A549 (cell line): Measurements from ENCODE around the gene YBX1. TPM values are rescaled to one million over a fixed set of nuclear protein-coding genes. Genes with fewer than 3 reads are reported as not detected.
A peak's percentile ranks its signal among the peaks of the same experiment; 100 is the strongest.

Experiments
- ATAC-seq, 2 experiments: fragments of 200-7000 bp in 1 of 2; fragments of >200 bp in 1 of 2; cut with Nextera tagmentation in 1 of 2; cut with Tn5 transposase in 1 of 2; 3 replicates each; pipeline versions ENCODE4 v1.8.0 to v1.9.1; 2018 to 2020; ENCODE audit warnings: mild to moderate bottlenecking in 1 of 2, moderate library complexity in 1 of 2
- CTCF ChIA-PET: fragments of 300-600 bp; sonication (Branson Sonifier 250); formaldehyde crosslinking; extraction: SDS; loops from one replicate; lab custom pipeline; 2021; ENCODE audit warnings: antibody characterized with exemption, inconsistent platforms; lab: Yijun Ruan, JAX
- POLR2A ChIA-PET: fragments of 350-600 bp; formaldehyde crosslinking; extraction: SDS; loops from one replicate; lab custom pipeline; 2021; ENCODE audit warnings: antibody characterized with exemption, inconsistent platforms; lab: Yijun Ruan, JAX
- DNase-seq, 2 experiments: peaks; one replicate each; pipeline versions ENCODE4 v3.0.0 to v3.0.0-alpha.2; 2011 to 2016; ENCODE audit warnings: low read depth in 1 of 2, low spot score in 1 of 2
- FAIRE-seq: peaks from 2 replicates; lab custom pipeline; 2011; peaks lifted over from hg19 to GRCh38; lab: Jason Lieb, UNC
- H3K27ac ChIP-seq, 2 experiments: fragments of >200 bp; sonication (Bioruptor Twin); formaldehyde crosslinking; 3 replicates each; pipeline ENCODE4 v1.5.1; 2016 to 2017
- H3K4me1 ChIP-seq: fragments of >200 bp; sonication (Bioruptor Twin); formaldehyde crosslinking; 3 replicates; pipeline ENCODE4 v1.6.1; 2016
- H3K4me2 ChIP-seq: fragments of >200 bp; sonication (Bioruptor Twin); formaldehyde crosslinking; 3 replicates; pipeline ENCODE4 v1.6.1; 2016
- H3K4me3 ChIP-seq: fragments of >200 bp; sonication (Bioruptor Twin); formaldehyde crosslinking; 3 replicates; pipeline ENCODE4 v1.5.1; 2016
- H3K9me3 ChIP-seq: fragments of >200 bp; sonication (Bioruptor Twin); formaldehyde crosslinking; 3 replicates; pipeline ENCODE4 v1.6.1; 2016
- BCL3 ChIP-seq: fragments of >200 bp; sonication (Bioruptor Twin); formaldehyde crosslinking; IDR thresholded peaks from 3 replicates; pipeline ENCODE4 v1.6.1; 2016
- BHLHE40 ChIP-seq: IDR thresholded peaks from 2 replicates; pipeline ENCODE4 v1.6.1; 2012; ENCODE audit warnings: low read depth, low read length, inconsistent platforms
- CBX2 ChIP-seq: fragments of 200-600 bp; sonication (generic); IDR thresholded peaks from 2 replicates; pipeline ENCODE4 v1.6.1; 2016; ENCODE audit warnings: low read depth, mild to moderate bottlenecking, borderline replicate concordance
- CEBPB ChIP-seq, 2 experiments: fragments of >200 bp in 1 of 2; sonication (Bioruptor Twin) in 1 of 2; formaldehyde crosslinking in 1 of 2; IDR thresholded peaks; 2 replicates each; pipeline ENCODE4 v1.6.1; 2012 to 2016
- CHD2 ChIP-seq: fragments of 150-350 bp; IDR thresholded peaks from 2 replicates; pipeline ENCODE4 v1.6.1; 2014; ENCODE audit warnings: low read length; ENCODE audit not compliant: partially characterized antibody
- HOXA7 ChIP-seq: fragments of 250-450 bp; sonication (Bioruptor Pico); IDR thresholded peaks from 2 replicates; pipeline ENCODE4 v1.5.0; 2020; ENCODE audit warnings: mild to moderate bottlenecking, moderate library complexity
- HOXB5 ChIP-seq: fragments of 250-450 bp; sonication (Bioruptor Pico); IDR thresholded peaks from 2 replicates; pipeline ENCODE4 v1.5.0; 2020; ENCODE audit warnings: mild to moderate bottlenecking, moderate library complexity
- JUN ChIP-seq, 2 experiments: fragments of >200 bp; sonication (Bioruptor Twin); formaldehyde crosslinking; IDR thresholded peaks; 2 replicates in 1 of 2; 3 replicates in 1 of 2; pipeline ENCODE4 v1.6.1; 2016 to 2017
- JUNB ChIP-seq: fragments of >200 bp; sonication (Bioruptor Twin); formaldehyde crosslinking; IDR thresholded peaks from 2 replicates; pipeline ENCODE4 v1.6.1; 2016
- MAFK ChIP-seq: fragments of 450-650 bp; IDR thresholded peaks from 2 replicates; pipeline ENCODE4 v1.6.1; 2014; ENCODE audit not compliant: partially characterized antibody
- MYC ChIP-seq: IDR thresholded peaks from 2 replicates; pipeline ENCODE4 v1.6.1; 2012; ENCODE audit warnings: mild to moderate bottlenecking, inconsistent platforms, low read length, improper control_type of control experiment, borderline replicate concordance
- PBX3 ChIP-seq: IDR thresholded peaks from 2 replicates; pipeline ENCODE4 v1.6.1; 2012
- PHF8 ChIP-seq: fragments of 200-600 bp; sonication (generic); IDR thresholded peaks from 2 replicates; pipeline ENCODE4 v1.6.1; 2016; ENCODE audit warnings: low read depth, mild to moderate bottlenecking, antibody characterized with exemption, moderate library complexity, borderline replicate concordance
- POLR2A ChIP-seq: IDR thresholded peaks from 2 replicates; pipeline ENCODE4 v1.6.1; 2012; ENCODE audit warnings: mild to moderate bottlenecking, low read length
- ZC3H11A ChIP-seq: fragments of 450-650 bp; IDR thresholded peaks from 2 replicates; pipeline ENCODE4 v1.6.1; 2014; ENCODE audit warnings: antibody characterized with exemption, mild to moderate bottlenecking
- ZNF302 ChIP-seq: fragments of 250-450 bp; sonication (Bioruptor Pico); IDR thresholded peaks from 2 replicates; pipeline ENCODE4 v1.9.0; 2021; ENCODE audit warnings: inconsistent platforms, mild to moderate bottlenecking, moderate library complexity
- WGBS: methylation state at CpG from one replicate; pipeline ENCODE4 v1.1.6; 2017; ENCODE audit errors: missing lambda C conversion rate; 5-methylcytosine and 5-hydroxymethylcytosine counted together
- polyA minus RNA-seq: library from RNA; depleted of rRNA, polyadenylated mRNA; stranded (reverse); fragments of >200 nt; gene quantifications from 2 replicates; pipeline ENCODE4 v1.2.3, GENCODE V29; 2011; rRNA and poly(A)+ RNA removed
- polyA plus RNA-seq, 4 experiments: library from polyadenylated mRNA; depleted of rRNA in 3 of 4; stranded (reverse); fragments of >200 nt; fragmentation: RNase III in 1 of 4; extraction: RNeasy Plus Mini Kit Qiagen cat#74134 plus additional on column Dnase treatment in 1 of 4; gene quantifications; 2 replicates in 3 of 4; 3 replicates in 1 of 4; pipeline ENCODE4 v1.2.3, GENCODE V29; 2011 to 2017
- TF ChIP-seq, protein P1 (sequence below): fragments of 250-450 bp; sonication (Bioruptor Pico); IDR thresholded peaks from 2 replicates; pipeline ENCODE4 v1.5.0; 2021; ENCODE audit warnings: mild to moderate bottlenecking, moderate library complexity, borderline replicate concordance
- TF ChIP-seq, protein P2 (sequence below): fragments of 450-650 bp; IDR thresholded peaks from 2 replicates; pipeline ENCODE4 v1.6.1; 2014; ENCODE audit warnings: antibody characterized with exemption
- TF ChIP-seq, protein P3 (sequence below): IDR thresholded peaks from 2 replicates; pipeline ENCODE4 v1.6.1; 2012
- TF ChIP-seq, protein P4 (sequence below): IDR thresholded peaks from 2 replicates; pipeline ENCODE4 v1.6.1; 2012; ENCODE audit warnings: low read depth, borderline replicate concordance

The YBX1 gene
- polyA plus RNA-seq (2011; rRNA removed) (345 and 488 TPM in 2 replicates), polyA plus RNA-seq (2017; fragmentation: RNase III; extraction: RNeasy Plus Mini Kit Qiagen cat#74134 plus additional on column Dnase treatment) (715 to 747 TPM (median 742 TPM) in 3 replicates), polyA minus RNA-seq (190 and 208 TPM in 2 replicates)
- polyA plus RNA-seq (2012; cell fraction: cytosol; rRNA removed) = 509 and 679 TPM in 2 replicates
- polyA plus RNA-seq (2012; cell fraction: nucleus; rRNA removed) = 213 and 229 TPM in 2 replicates

DNA sequence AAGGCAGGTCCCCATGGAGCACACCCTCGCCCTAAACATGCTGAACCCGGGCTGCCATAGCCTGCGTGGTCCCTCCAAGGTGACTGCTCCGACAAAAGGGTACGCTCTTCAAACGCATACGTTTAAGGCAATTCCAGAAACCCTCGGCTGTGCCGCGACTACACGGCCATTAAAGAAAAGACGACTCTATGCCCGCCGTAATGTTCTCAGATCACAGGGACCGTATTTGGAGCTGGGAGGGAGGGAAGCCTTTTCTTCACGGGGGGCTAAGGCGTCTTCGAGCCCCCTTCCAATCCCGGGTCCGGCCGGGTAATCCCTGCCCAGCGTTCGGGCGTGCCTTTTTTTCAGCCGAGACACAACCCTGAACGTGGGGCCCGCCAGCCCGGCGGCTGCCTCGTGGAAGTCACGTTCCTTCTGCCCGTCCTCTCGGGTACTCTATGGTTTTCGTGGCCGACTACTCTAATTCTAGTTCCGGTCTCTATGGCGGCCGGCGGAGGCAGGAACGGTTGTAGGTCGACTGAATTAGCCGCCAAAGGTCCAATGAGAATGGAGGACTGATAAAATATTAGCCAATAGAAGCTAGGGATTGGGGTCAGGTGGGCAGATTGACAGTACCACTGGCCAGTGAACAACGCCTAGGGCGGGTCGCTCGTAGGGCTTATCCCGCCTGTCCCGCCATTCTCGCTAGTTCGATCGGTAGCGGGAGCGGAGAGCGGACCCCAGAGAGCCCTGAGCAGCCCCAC, at the start of gene YBX1:
Gene YBX1 (plus strand): TSS at position 678 of the 743 bp plus-strand sequence. CDS start 148 bp downstream, outside the sequence.
- H3K27ac ChIP-seq = peak within 1 kb of the TSS; percentile 92 to 98
- TF ChIP-seq BCL3 = peak; percentile 71; the same call in 2 of the 3 replicates
- no peak for TF ChIP-seq CHD2
- no peak for TF ChIP-seq JUNB
- TF ChIP-seq MYC = peak; percentile 85
- TF ChIP-seq, protein P1, sequence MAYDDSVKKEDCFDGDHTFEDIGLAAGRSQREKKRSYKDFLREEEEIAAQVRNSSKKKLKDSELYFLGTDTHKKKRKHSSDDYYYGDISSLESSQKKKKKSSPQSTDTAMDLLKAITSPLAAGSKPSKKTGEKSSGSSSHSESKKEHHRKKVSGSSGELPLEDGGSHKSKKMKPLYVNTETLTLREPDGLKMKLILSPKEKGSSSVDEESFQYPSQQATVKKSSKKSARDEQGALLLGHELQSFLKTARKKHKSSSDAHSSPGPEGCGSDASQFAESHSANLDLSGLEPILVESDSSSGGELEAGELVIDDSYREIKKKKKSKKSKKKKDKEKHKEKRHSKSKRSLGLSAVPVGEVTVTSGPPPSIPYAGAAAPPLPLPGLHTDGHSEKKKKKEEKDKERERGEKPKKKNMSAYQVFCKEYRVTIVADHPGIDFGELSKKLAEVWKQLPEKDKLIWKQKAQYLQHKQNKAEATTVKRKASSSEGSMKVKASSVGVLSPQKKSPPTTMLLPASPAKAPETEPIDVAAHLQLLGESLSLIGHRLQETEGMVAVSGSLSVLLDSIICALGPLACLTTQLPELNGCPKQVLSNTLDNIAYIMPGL = no peak
- no peak for TF ChIP-seq ZC3H11A
- TF ChIP-seq, protein P2, sequence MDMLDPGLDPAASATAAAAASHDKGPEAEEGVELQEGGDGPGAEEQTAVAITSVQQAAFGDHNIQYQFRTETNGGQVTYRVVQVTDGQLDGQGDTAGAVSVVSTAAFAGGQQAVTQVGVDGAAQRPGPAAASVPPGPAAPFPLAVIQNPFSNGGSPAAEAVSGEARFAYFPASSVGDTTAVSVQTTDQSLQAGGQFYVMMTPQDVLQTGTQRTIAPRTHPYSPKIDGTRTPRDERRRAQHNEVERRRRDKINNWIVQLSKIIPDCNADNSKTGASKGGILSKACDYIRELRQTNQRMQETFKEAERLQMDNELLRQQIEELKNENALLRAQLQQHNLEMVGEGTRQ = peak; percentile 94
- TF ChIP-seq CBX2 = no peak
- TF ChIP-seq, protein P3, sequence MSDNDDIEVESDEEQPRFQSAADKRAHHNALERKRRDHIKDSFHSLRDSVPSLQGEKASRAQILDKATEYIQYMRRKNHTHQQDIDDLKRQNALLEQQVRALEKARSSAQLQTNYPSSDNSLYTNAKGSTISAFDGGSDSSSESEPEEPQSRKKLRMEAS = peak; percentile 96
- TF ChIP-seq JUN (IDR thresholded peaks at IDR 0.05) = peak in 1 of 2 experiments; percentile 72; a peak in 3 of 5 replicates
- peak; percentile 72; the same call in 1 of the 2 replicates for TF ChIP-seq PHF8
- peak; percentile 53 for TF ChIP-seq POLR2A
- no peak for TF ChIP-seq CEBPB (IDR thresholded peaks at IDR 0.05)
- 0 out of 2 replicates have a peak, but pooled peaks have one; percentile 33 for TF ChIP-seq HOXB5 (CRISPR knock-in tag)
- 0 out of 2 replicates have a peak, but pooled peaks have one; percentile 29 for TF ChIP-seq HOXA7 (CRISPR knock-in tag)
- TF ChIP-seq MAFK = no peak
- TF ChIP-seq, protein P4, sequence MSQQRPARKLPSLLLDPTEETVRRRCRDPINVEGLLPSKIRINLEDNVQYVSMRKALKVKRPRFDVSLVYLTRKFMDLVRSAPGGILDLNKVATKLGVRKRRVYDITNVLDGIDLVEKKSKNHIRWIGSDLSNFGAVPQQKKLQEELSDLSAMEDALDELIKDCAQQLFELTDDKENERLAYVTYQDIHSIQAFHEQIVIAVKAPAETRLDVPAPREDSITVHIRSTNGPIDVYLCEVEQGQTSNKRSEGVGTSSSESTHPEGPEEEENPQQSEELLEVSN = 0 out of 2 replicates have a peak, but pooled peaks have one; percentile 49
- TF ChIP-seq BHLHE40 = peak; percentile 50; the same call in 1 of the 2 replicates
- TF ChIP-seq PBX3 = peak; percentile 90
- no peak for TF ChIP-seq ZNF302 (CRISPR knock-in tag)
- H3K4me1 ChIP-seq = peaks cover 34% of the 10 kb centered on the region
- DNase-seq = peak; percentile 95 to 97
- peak; percentile 92 to 96 for ATAC-seq
- no peak for FAIRE-seq
- CTCF ChIA-PET = interaction anchor here (1.7 kb wide), 1 partner anchor 9 kb away, joined by 4 read pairs; no protein-coding TSS in a partner anchor
- H3K4me3 ChIP-seq = peak within 1 kb of the TSS; percentile 94
- POLR2A ChIA-PET = interaction anchor here (0.5 to 2.4 kb wide), 19 partner anchors 10 to 392 kb away, joined by 3 to 18 read pairs (median 3); partner anchors contain the start of genes C1orf50, CCDC30, P3H1 and PPIH
- peak within 1 kb of the TSS; percentile 95 for H3K4me2 ChIP-seq
- WGBS = 0% methylated on average over 22 of the region's 54 CpGs
- no peaks in the 10 kb centered on the region for H3K9me3 ChIP-seq
